ENCODE results near the gene HOXC11.

HOXC11 gene

DNA sequence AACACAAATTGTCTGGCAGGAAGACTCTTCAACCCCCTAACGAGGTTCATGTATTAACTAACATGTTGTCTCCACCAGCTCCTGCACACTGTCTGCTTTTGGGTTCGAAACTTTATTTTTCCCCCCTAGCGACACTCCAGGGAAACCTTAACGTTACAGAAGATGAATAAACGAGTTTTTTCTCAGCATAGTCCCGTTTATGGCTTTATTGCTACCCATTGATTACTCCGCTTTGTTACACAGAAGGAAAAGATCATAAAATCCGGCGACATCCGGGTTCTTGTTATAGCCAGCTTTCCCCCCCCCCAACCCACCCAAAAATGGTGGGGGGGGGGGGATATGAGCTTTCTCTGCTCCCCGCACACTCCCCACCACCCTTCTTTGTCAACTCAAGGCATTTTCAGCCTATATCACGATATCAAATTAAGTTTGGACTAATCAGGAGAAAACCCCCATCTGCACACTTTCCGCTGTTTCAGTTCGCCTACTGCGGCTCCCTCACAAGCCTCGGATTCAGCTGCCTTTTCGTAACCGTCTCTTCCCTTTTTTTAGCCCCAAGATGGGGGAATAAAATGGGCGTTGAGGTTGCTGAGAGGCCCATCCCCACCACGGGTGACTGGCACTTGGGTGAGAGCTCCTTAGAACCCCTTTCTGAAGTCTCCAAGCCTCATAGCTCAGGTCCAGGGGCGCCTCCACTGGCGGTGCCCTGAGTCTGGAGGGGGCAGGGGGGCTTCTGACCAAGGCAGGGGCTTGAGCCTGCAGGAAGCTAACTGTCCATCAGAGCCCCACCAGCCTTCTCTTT lies 53.9 kb downstream of the HOXC11 start:
- Histone ChIP-seq H3K27me3 (ENCODE audit: insufficient read depth, low read length) (peaks cover 100% of the 10 kb centered on the region), H3K4me1 (ENCODE audit: insufficient read depth, low read length) (peaks cover 3% of the 10 kb centered on the region; the same call in 1 of the 2 replicates), H3K9ac (ENCODE audit: low read depth, low read length) (no peak overlapping the region), H3K9me3 (ENCODE audit: insufficient read depth, low read depth, low read length) (no peaks in the 10 kb centered on the region), H3K4me3 (ENCODE audit: low read length) (no peak overlapping the region), H3K36me3 (ENCODE audit: insufficient read depth, low read length) (no peaks in the 10 kb centered on the region), H3K27ac (ENCODE audit: low read depth, low read length) (no peak overlapping the region)
- 12% methylated on average over 19 of the region's 22 CpGs for WGBS

All from HUES64 (cell line).